ENCODE data around the gene PPARD.
"Not testable (repeated sequence)": the region's sequence is repeated elsewhere in the genome, so short reads cannot be mapped to it uniquely, and the experiment has no call there.

PPARD gene

GRCh38 chr6:35312076-35312800 lies 30.1 kb upstream of the PPARD start:
- no peak for DNase-seq (ENCODE audit: extremely low read depth in 1 of 2, low read depth in 1 of 2)

DNA sequence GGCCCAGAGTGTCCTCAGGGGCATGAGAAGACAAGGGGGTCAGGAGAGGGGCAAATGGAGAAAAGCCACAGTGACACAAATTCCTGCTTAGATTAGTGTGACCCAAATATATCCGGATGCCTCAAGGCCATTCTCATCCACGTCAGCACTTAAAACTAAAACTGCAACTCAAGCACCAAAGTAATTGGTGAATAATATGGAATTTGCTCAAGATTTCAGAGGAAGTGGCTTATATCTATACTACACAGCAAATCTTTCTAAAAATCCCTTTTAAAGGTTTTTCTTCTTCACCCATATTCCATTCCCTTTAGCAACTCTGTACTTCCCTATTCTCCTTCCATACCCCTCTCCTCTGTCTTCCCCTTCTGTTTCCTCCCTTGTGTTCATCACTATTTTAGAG lies 29.6 kb upstream of the PPARD start:
- DNase-seq (ENCODE audit: extremely low read depth in 1 of 2, low read depth in 1 of 2): no peak

DNA sequence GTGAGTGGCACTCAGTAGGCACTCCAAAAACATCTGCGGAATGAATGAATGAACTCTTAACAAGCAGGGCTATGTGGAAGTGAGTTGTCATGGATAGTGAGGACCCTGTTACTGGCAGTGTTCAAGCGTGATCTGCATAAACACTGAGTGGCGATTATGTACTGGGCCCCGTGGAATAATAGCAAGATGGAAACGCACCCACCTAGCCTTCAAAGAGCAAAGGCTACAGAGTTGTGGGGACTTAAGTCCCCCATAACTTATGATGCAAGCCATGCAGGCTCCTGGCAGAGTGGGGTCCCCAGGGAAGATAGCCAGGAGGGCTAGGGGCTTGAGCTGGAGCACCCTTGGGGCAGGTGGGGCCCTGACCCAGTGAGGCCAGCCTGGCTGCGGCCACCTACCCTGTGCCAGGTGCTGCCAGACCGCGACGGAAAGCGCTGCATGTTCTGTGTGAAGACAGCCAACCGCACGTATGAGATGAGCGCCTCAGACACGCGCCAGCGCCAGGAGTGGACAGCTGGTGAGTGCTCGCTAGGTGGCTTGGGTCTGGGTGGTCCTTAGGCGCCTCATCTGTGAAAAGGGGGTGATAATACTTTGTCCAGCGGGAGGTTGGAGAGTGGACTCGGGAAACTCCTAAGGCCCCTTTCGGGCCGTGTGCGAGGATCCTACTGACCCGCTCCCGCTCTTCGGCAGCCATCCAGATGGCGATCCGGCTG lies 24.7 kb upstream of the PPARD start:
- no peak for DNase-seq (ENCODE audit: extremely low read depth in 1 of 2, low read depth in 1 of 2)

DNA sequence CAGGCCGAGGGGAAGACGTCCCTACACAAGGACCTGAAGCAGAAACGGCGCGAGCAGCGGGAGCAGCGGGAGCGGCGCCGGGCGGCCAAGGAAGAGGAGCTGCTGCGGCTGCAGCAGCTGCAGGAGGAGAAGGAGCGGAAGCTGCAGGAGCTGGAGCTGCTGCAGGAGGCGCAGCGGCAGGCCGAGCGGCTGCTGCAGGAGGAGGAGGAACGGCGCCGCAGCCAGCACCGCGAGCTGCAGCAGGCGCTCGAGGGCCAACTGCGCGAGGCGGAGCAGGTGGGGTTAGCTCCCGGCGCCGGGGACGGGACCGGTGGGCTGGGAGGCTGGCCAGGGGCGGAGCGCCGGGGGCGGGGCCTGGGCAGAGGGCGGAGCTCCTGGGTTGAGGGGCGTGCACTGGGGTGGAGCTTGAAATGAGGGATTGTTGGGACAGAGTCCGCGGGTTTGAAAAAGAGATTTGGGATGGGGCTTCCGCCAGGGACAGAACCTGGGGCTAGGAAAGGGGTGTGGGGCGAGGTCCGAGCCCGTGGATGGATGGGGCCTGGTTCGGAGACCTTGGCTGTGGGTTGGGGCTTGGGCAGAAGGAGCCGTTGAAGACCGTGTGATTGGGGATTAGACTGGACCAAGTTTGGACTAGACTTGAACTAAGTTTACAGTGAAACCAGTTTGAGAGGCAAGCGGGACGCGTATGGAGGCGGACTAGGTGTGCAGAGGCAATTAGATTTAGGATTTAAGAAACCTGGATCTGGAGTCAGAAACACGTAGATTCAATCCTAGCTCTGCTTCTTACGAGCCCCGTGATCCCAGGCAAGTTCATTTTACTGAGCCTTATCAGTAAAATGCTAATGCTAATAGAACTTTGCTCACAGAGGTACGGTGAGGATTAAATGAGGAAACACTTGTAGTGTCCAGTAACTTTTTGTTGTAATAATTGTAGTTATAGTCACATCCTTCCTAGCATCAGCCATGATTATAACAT lies 23.9 kb upstream of the PPARD start:
- DNase-seq (ENCODE audit: extremely low read depth in 1 of 2, low read depth in 1 of 2): no peak

DNA sequence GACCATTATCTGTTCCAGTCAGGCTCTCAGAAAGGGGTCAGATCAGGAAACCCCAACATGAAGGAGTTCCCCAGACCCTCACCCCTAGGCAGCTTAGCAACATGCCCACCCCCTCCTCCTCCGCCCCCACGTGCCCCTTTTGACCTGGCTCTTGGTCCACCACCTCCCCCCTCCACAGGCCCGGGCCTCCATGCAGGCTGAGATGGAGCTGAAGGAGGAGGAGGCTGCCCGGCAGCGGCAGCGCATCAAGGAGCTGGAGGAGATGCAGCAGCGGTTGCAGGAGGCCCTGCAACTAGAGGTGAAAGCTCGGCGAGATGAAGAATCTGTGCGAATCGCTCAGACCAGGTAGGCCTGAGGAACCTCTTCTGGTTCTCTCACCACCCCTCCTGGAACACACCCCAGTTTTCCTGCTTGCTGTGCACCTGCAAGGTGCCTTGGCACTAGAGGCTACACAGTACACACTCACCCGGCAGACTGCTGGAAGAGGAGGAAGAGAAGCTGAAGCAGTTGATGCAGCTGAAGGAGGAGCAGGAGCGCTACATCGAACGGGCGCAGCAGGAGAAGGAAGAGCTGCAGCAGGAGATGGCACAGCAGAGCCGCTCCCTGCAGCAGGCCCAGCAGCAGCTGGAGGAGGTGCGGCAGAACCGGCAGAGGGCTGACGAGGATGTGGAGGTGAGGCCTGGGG lies 22.9 kb upstream of the PPARD start:
- DNase-seq (ENCODE audit: extremely low read depth in 1 of 2, low read depth in 1 of 2): no peak

DNA sequence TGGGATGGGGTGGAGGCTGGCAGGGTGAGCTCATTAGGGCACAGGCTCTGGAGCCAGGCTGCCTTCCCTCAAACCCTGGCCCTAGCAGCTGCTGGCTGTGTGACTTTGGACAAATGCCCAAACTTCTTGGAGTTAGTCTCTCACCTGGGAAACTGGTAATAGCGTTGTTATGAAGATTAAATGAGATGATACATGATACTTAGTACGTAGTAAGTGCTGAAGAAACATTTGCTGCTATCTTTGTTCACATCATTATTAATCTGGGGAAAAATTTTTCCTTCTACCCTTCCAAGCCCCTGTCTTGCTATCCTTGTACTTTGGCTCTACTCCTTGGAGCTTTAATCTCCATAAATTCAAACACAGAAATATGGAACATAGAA lies 22.3 kb upstream of the PPARD start:
- DNase-seq (ENCODE audit: extremely low read depth in 1 of 2, low read depth in 1 of 2): no peak

GRCh38 chr6:35321091-35321490 lies 21.3 kb upstream of the PPARD start:
- no peak for DNase-seq (ENCODE audit: extremely low read depth in 1 of 2, low read depth in 1 of 2)

DNA sequence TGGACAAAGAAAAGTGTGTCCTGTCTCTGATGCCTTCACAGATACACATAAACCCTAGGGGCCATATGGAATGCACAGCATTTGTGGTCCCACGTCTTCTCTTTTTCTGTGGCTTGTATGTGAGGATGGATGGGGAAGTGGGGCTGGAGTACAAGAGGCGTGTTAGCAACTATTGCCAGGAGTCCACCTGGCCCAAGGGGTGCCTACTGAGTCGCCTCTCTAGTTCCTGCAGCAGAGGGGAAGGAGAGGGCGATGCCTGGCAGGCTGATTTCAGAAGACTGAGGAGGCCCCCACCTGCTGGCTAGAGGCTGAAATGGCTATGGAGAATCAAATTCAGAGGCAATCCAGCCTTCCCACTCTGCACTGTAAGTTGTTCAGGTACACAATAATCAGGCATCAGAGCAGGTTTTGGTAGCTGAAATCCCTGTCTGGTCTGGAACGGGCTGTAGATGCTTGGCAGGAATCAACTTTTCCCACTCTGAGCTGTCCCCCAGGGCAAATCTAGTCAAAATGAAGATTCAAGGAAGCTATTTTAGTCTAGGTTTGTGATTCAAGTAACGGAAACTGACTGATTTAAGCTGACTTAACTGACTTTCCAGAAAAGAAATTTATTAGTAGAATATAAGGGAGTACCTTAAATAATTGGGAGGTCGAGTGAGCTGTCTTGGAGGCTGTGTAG lies 14.9 kb upstream of the PPARD start:
- peak in 1 of 2 donors; percentile 65 for DNase-seq (ENCODE audit: extremely low read depth in 1 of 2, low read depth in 1 of 2)

- no peak for DNase-seq (ENCODE audit: extremely low read depth in 1 of 2, low read depth in 1 of 2)
Observed at GRCh38 chr6:35328108-35328723, 14.1 kb upstream of the PPARD start.

DNA sequence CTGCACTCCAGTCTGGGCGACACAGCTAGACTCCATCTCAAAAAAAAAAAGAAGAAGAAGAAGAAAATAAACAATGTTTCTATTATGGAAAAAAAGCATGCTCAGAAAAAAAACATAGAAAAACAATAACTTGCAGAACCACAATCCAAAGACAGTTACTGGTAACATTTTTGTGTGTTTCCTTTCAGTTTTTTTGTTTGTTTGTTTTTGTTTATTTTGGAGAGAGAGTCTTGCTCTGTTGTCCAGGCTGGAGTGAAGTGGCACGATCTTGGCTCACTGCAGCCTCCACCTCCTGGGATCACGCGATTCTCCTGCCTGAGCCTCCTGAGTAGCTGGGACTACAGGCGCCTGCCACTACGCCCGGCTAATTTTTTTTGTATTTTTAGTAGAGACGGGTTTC lies 13.4 kb upstream of the PPARD start:
- not testable (repeated sequence) for DNase-seq (ENCODE audit: extremely low read depth in 1 of 2, low read depth in 1 of 2)

DNA sequence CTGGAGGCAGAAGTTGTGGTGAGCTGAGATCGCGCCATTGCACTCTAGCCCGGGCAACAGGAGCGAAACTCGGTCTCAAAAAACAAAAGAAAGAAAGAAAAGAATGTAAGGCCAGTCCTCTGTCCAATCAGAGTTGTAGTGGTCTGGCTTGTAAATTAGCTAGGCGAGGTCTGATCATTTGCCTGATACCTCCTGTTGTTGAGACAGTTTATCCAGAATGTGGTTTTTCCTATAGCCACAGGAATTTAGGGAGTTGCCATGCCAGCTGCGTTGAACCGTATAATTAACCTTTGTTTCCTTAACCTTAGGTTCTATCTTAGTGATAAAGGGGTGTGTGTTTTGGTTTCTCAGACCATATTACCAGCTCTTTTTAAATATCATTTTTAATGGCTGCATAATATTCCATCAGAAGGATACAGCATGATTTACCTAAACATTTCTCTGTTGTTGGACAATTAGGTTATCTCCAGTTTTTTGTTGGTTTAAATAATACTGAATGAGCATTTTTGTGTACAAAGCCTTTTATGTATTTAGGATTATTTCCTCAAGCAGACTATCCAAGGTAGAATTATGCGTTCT lies 11.7 kb upstream of the PPARD start:
- DNase-seq (ENCODE audit: extremely low read depth in 1 of 2, low read depth in 1 of 2): no peak

GRCh38 chr6:35332074-35332887 lies 10.1 kb upstream of the PPARD start:
- peak in 1 of 2 donors; percentile 41 for DNase-seq (ENCODE audit: extremely low read depth in 1 of 2, low read depth in 1 of 2)

DNA sequence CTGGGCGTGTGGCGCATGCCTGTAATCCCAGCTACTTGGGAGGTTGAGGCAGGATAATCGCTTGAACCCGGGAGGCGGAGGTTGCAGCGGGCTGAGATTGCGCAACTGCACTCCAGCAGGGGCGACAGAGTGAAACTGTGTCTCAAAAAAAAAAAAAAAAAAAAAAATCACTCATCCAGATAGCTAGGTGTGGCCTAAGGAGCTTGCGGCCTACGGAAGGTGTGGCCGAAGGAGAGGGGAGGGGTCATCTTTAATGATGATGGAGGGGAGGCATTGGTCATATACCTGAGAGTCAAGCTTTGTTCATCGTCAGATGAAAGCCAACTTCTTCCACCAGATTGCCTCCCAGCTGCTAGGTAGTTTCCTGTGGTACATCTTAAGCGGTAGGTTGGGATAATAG lies 801 bp upstream of the PPARD start:
- DNase-seq (ENCODE audit: extremely low read depth in 1 of 2, low read depth in 1 of 2): no peak

DNA sequence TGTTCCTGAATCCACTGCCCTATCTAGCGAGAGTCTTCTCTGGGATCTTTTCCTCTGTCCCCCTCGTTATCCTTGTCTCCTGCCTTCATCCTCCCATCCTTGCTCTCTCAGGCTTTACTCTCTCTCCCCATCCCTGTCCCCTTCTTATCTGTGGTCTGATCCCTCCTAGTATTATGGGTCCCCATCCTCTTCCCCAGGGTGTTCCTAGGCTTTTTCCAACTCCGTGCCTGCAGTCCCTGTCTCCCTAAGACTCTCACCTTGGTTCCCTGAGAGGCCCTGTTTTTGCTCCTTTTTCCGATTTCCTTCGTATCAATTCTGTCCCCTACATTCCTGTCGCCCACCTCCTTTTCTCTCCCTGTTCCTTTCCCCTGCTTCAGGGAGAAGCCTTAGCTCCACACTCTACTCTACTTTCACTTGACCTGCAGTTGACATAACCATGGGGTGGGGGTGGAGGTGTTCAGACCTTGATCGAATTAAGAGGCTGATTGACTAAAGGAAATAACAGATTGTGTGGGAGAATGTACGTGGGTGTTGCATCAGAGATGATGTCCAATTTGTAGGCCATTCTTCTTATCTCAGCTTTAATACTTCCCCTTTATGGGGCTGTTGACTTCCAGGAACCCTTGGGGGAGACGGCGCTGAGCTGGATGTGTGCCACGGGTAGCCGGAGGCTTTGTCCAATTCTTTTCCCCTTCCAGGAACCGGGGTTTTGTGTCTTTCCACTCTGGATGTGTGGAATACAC lies 905 bp downstream of the PPARD start:
- no peak for DNase-seq (ENCODE audit: extremely low read depth in 1 of 2, low read depth in 1 of 2)

- no peak for DNase-seq (ENCODE audit: extremely low read depth in 1 of 2, low read depth in 1 of 2)
Observed at GRCh38 chr6:35343835-35344550, 1.6 kb downstream of the PPARD start.

DNA sequence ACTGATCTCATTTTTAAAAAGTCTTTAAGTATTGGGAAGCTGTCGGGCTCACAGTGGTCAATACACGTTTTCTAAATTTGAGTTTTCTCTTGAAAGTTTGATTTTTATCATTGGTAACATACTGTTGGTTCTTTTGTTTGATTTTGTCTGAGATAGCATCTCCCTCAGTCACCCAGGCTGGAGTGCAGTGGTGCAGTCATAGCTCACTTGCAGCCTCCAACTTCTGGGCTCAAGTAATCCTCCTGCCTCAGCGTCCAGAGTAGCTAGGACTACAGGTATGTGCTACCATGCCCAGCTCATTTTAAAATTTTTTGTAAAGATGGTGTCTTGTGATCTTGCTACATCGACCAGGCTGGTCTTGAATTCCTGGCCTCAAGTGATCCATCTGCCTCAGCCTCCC lies 9.1 kb downstream of the PPARD start:
- DNase-seq (ENCODE audit: extremely low read depth in 1 of 2, low read depth in 1 of 2): no peak

GRCh38 chr6:35352735-35353134 lies 10.4 kb downstream of the PPARD start:
- no peak for DNase-seq (ENCODE audit: extremely low read depth in 1 of 2, low read depth in 1 of 2)

All from stimulated activated CD8-positive, alpha-beta memory T cell treated with anti-CD3 and anti-CD28 coated beads, Interleukin-7, amount 100 ng/mL, for 48 hours (primary cell).